NCI-H446 treated with DMSO at 0.1 percent for 48 hours (cell line): ENCODE results near the gene DHX16.
A peak's percentile ranks its signal among the peaks of the same experiment; 100 is the strongest.
"Not testable (repeated sequence)": the region's sequence is repeated elsewhere in the genome, so short reads cannot be mapped to it uniquely, and the experiment has no call there.

ENCODE experiments used
- DNase-seq: peaks from one replicate; lab custom pipeline; 2025; lab: John Stamatoyannopoulos, UW

Gene DHX16

DNA sequence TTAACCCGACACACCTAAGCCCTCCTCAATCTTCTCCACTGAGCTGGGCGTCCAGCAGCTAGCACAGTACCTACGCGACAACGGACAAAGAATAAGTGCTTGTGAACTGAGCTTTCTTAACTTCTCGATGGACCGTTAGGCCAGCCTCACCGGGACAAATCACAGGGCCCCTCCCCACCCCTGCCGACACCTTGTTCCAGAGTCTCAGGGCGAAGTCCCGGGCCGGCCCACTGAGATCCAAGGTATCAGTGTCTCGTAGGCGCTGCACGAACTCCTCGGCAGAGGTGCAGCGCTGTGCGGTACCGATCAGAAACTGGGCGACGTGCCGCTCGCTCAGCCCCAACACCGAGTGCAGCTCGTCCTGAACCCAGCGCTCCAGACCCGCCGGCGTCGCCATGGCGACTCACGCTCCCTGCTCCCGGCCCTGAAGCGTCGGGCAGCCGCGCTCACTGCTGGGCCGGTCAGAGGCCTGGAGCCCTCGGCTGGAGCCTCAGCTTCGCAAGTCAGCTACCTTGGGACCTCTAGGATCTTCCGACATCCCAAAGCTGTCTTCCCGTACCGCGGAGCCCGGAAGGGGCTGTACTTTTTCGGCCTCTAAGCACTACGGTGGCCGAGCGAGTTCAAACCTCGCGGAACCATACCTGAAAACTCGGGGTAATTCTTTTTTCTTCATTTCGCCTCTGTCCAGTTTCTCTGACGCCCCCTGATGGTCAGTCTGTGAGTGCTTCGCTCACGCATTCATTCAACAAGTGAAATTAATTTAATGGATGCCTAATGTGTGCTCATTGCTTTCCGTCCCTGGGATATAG, at the start of gene DHX16:
Gene DHX16 (minus strand): TSS at position 562 of the 809 bp plus-strand sequence. CDS start 165 bp downstream, at position 397.
- peak; percentile 91 for DNase-seq

DNA sequence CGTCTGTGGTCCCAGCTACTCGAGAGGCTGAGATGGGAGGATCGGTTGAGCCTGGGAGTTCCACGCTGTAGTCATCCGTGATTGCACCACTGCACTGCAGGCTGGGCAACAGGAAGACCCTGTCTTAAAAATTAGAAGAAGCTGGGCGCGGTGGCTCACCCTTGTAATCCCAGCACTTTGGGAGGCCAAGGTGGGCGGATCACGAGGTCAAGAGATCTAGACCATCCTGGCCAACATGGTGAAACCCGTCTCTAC, 49.1 kb upstream of the DHX16 start:
- not testable (repeated sequence) for DNase-seq

DNA sequence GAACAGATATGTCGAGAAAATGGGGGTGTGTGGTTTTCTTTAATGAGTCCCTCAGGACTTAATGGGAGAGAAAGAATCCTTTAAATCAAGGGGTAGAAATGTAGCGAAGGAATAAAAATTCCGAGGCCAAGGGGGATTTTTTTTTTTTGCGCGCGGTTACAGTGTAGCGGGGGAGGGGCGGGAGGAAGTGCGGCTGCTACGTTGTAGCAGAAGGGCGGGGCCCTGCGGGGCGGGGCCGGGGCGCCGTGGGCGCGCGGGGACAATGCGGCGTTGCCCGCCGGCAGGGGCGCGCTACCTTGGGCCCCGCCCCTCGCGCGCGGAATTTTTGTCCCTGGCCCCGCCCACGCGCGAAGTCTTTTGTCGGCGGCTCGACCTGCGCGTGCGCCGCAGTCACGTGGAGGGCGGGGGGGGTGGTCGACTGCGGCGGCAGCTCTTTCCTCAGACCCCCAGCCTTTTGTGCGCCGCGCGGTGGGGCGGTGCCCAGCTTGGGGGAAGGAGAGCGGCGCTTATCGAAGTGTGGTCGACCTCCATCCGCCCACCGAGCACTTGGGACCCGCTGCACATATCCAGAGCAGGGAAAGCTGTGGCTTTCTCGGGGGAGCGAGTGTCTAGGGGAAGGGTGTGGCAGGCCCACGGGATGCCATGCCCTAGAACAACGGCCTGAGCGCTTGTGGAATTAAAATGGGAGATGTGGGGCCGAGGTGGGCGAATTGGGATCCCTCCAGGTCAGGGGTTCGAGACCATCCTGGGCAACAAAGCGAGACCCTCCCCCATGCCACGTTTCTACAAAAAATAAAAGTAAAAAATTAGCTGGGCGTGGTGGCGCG, 48.6 kb upstream of the DHX16 start:
- peak; percentile 74 for DNase-seq

DNA sequence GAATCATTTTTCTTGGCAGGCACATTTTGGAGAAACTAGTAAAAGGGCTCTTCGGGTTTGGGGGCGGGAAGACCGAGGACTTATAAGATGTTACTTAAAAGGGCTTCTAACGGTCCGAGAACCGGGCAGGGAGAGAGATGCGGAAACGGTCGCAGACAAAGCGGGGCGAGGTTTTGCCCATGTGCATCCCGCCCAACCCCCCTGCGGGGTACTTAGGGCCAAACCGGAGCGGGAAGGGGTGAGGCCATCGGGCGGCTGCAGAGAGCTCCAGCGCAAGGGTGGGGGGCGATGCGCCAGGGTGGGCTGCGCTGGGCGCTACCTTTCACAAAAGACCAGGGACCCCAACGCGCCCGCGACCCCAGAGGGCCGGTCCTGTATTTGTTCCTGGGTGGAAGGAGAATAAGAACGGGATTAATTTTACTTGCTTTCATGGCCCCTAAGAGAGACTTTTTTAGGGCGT, 48.0 kb upstream of the DHX16 start:
- peak; percentile 35 for DNase-seq

DNA sequence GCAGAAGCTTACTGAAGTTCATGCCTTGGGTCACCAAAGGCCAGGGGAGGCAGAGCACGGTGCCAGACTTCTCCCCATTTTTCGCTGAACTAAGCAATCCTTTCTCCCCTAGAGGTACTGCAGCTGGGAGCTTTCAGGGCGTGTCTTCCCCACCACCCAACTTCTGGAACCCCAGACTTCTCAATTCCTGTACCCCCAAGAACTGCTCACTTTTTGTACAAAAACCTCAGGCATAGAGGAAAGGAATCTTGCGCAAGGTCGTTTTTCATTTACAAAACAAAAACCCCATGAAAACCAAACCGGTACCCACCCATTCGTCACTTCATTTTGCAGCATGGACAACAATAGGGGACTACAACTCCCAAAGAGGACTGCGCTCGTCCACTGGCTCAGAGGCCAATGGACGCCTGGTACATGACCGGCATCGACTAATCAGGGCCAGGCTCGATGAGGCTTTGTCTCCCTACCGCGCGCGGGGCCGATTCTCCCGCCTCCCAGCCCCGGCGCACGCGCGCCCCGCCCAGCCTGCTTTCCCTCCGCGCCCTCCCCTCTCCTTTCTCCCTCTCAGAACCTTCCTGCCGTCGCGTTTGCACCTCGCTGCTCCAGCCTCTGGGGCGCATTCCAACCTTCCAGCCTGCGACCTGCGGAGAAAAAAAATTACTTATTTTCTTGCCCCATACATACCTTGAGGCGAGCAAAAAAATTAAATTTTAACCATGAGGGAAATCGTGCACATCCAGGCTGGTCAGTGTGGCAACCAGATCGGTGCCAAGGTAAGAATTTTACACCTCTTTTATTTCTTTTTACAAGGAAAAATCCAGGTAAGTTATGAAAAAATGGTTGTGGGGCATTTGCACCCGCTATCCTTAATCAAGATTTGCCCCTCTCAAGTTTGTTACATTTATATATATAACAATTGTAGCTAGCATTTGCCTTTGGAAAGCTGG, 47.3 kb upstream of the DHX16 start, which contains the start of gene TUBB:
Gene TUBB (plus strand): TSS at position 562 of the 947 bp plus-strand sequence. CDS start 155 bp downstream, at position 717.
- DNase-seq = peak; percentile 97

DNA sequence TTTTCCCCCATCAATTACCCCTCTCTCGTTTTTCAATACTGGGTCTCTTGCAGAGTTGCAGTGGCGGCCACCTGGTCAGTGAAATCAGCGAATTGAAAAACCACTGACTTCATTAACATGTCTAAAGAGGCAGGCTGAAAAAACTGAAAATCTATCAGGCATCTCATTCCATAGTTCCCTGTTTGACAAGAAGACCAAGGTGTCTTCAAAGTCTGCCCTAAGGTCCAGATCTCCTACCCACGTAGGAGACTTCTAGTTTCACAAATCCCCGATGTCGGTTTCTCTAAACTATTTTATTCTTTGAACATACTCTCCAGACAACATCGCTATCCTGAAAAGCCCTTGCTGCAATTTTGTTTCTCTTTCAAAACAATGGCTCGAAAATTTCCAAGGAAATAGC, 46.5 kb upstream of the DHX16 start:
- DNase-seq = no peak

DNA sequence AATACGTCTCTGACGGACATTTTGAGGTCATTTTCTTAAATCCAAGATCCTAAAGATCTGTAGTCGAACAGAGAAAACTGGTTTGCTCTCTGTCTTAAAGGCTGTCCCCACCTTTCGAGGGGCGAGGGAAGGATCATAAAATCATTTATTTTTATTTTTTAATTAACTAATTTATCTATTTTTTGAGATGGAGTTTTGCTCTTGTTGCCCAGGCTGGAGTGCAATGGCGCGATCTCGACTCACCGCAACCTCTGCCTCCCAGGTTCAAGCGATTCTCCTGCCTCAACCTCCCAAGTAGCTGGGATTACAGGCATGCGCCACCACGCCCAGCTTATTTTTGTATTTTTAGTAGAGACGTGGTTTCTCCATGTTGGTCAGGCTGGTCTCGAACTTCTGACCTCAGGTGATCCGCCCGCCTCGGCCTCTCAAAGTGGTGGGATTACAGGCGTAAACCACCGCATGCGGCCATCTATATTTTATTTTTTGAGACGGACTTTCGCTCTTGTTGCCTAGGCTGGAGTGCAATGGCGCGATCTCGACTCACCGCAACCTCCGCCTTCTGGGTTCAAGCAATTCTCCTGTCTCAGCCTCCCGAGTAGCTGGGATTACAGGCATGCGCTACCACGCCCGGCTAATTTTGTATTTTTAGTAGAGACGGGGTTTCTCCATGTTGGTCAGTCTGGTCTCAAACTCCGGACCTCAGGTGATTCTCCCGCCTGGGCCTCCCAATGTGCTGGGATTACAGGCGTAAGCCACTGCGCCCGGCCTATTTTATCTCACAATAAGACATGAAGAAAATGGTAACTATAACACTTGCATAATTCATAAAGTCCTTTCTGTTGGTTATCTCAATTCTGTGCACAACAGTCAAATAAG, 45.3 kb upstream of the DHX16 start:
- not testable (repeated sequence) for DNase-seq

DNA sequence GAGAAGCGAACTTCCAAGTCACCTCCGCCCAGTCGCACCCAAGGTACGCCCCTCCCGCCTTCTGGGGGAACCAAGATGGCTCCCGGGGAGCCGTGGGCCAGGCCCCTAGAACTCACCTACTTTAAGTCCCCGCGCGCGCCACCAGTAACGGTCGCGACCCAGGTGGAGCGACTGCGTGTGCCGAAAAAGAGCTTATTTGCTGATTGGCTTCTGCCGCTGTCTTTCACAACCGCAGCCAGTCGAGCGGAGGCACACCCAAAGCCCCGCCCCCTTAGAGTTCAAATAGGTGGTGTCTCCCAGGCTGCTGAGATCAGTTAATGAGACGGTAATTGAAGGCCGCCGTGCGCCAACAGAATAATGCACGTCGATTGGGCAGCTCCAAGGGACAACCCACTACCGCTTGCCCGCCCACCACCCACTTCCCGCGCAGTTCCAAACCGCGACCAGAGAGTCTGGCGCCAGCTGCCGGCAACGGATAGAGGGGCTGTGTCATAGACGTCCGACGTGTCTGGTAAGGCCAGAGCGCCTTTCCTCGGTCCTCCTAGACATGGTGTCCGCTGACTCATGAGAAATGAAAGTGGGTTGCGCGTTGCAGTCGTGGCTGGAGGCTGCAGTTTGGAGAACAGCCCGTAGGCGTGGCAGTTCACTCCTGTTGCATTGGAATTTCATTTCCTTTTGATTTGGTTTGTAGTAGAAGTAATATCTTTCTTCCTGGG, 44.5 kb upstream of the DHX16 start, which contains the start of gene MDC1:
Gene MDC1 (minus strand): TSS at position 153 of the 716 bp plus-strand sequence. CDS start 2,106 bp downstream, outside the sequence.
- DNase-seq = peak; percentile 100

DNA sequence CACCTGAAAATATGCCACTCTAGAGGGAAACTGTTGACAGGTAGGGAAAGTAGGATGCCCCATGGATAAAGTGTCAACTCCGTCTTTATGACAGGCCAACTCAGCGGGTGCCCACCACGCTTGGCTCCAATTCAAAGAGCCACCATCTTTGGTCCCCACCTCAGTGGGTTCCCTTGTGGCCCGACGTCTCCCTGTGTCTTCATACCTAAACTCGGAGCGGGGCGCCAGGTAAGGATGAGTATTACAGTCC, 44.0 kb upstream of the DHX16 start:
- DNase-seq = no peak

DNA sequence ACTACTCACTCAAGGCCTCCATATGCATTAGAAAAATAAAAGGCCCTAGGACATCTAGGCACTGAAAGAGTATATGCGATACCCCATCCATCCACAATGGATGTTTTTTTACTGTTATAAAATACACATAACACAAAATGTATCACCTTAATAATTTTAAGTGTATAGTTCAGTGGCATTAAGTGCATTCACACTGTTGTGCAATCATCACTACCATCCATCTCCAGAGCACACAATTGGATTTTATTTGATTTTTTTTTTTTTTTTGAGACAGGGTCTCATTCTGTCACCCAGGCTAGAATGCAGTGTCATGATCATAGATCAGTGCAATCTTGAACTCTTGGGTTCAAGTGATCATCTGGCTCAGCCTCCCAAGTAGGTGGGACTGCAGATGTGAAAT, 41.5 kb upstream of the DHX16 start:
- no peak for DNase-seq

DNA sequence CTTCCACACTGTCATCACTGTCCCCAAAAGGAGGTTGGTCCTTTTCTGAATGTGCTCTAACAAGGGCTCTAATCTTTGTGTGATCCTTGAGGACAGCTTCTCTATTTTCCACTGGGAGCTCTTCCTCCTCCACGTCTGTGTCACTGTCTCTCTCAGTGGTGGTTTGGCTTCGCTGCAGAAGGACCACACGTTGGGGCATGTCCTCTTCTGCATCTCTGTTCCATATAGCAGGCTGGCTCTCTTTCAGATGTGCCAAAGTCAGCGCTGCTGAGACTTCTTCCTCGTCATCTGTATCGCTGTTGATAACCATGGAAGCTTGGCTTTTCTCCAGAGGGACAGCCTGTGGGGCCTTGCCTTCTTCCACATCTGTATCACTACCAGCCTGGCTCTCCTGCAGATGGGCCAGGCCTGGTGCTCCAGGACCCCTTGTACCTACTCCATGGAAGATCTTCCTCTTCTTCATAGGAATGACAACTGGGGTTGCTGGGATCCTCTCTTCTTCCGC, 39.7 kb upstream of the DHX16 start:
- no peak for DNase-seq

DNA sequence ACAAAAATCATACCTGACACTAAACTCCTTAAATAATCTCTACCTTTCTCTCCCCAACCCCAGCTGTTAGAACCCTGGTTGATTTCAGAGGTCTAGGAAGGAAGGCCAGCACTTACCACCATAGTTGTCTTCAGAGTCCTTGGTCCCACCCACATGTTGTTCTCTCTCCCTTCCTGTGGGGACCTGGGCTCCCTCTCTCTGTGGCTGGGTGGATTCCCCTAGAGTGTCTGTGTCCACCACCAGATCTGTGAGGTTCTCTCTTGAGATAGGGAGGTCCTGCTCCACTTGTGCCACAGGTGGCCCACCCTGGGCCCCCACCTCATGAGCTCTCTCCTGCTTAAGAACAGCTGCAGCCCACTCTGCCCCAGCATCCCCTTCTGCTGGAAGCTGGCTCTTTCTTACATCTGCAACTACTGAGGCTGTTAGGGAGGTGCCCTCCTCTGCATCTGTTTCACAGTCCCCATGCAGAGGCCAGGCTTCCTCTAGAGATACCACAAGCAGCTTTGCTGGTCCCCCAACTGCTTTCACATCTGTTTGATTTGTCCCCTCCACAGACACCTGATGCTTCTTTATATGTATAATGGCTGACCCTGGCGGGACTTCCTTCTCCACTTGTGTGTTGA, 39.1 kb upstream of the DHX16 start:
- no peak for DNase-seq

DNA sequence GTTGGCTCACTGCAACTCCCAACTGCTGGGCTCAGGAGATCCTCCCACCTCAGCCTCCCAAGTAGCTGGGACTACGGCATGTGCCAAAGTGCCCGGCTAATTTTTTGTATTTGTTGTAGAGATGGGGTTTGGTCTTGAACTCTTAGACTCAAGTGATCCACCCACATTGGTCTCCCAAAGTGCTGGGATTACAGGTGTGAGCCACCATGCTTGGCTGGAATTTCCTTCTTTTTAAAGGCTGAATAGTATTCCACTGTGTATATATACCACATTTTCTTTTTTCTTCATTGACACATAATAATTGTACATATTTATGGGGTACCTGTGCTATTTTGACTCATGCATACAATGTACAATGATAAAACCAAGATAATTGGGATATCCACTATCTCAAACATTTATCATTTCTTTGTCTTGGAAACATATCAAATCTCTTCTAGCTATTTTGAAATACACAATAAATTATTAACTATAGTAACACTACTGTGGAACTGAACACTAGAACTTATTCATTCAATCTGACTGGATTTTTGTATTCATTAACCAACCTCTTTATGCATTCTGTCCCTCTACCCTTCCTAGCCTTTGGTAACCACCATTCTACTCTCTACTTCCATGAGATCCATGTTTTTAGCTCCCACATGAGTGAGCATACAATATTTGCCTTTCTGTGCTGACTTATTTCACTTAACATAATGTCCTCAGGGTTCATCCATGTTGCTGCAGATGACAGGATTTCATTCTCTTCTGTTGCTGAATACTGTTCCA, 36.5 kb upstream of the DHX16 start:
- no peak for DNase-seq

DNA sequence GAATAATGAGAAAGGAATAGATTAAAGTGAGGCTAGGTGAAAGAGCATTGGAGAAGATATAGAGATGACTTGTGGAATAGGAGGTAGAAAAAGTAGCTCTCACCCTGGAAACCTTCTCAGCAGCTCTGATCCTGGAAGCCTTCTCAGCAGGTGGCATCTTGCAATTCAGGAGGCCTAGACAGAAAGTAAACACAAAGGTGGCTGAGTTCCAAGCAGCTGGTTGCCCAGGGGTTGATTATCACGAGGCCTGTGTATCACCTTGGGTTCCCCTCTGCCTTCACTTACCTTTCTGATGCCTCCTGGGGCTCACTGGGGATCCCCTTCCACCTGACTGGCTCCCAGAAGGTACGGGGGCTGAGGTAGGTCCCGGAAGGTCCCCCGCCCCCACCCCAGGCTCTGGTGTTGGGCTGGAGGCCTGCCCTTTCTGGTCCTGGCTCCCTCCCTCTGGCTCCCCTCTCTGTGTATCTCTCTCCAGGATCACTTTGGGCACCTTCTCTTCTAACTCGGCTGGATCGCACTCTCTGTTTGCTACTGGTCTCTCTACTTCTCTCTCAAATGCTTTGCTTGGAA, 34.6 kb upstream of the DHX16 start:
- DNase-seq = no peak

DNA sequence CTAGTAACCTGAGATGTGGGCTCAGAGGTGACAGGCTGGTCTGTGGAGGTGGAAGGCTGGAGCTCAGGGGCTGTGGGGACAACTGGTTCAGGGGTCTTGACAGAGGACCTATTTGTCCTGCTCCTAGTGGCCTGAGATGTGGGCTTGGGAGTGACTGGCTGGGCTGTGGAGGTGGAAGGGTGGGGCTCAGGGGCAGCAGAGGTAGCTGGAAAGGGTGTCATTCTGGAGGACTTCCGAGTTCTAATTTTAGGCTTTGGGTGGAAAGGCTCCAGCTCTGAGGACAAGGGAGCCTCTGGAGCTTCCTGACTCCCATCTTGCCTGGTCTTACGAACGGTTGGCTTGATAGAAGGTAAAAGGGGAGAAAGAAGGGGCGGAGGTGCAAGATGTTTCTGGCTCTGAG, 32.8 kb upstream of the DHX16 start:
- no peak for DNase-seq

DNA sequence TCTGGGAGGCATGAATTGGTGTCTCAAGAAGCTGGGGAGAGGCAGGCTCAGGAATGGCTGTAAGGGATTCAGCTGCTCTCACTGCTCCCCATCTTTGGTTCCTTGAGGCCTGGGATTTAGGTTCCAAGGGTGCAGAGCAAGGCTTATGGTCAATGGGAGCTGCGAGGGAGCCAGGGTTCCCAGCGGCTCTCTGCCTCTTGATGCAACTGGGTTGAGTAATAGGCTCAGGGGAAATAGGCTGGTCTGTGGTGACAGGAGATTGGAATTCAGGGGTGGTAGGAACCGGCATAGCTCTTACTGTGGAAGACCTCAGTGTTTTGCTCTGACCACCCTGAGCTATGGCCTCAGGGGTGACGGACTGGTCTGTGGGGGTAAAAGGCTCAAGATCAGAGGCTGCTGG, 31.0 kb upstream of the DHX16 start:
- no peak for DNase-seq

DNA sequence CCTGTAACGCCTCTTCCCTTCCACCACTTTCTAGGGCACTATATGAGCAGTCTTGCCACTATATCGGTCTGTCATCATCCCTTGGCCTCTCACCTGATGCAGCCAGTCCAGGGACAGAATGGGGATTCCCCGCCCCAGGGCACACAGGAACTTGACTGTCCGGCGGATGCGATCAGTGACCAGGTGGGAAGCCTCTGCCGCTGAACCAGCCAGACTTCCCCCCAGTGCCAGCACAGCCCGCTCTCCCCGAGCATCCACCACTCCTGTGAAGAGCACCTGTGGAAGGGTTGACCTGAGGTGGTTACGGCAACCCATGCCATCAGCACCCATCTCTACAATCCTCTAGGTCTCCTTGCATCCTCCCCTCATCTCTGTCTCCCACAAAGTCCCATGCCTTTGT, 30.2 kb upstream of the DHX16 start:
- no peak for DNase-seq

DNA sequence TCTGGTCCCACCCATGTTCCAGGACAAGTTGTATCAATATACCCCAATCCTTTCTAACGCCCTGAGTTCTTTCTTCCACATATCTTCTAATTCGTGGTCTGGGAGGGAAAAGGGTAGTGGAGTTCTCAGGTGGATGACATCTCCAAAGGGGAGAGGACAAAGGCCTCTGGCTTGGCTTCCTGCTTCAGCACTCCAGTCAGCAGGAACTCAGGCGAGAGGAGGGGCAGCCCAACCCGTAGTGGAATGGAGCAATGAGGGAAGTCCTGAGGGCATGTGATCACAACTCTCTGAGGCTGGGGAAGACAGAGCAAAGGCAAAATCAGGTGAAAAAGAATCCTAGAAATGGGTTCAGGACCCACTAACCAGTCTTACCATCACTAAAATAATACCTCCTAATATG, 27.5 kb upstream of the DHX16 start:
- DNase-seq = no peak

DNA sequence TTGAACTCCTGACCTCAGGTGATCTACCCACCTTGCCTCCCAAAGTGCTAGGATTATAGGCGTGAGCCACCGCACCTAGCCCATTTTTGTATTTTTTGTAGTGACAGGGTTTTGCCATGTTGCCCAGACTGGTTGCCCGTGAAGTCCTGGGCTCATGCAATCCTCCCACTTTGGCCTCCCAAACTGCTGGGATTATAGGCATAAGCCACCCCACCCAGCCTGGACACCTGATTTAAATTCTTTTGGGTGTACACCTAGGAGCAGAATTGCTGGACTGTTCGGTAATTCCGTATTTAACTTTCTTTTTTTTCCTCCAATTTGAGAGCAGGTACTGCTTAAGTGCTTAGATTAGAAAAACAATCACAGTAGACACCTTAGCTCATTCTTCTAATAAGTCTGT, 23.6 kb upstream of the DHX16 start:
- DNase-seq = no peak
